Epithelial cell of esophagus (primary cell): Measurements from ENCODE around the gene ACTN4.

ENCODE experiments used
- DNase-seq: peaks from one replicate; pipeline ENCODE4 v3.0.0; 2010; ENCODE audit warnings: low read depth
- H3K4me3 ChIP-seq: 2 replicates; pipeline ENCODE4 v1.5.1; 2011; ENCODE audit warnings: mild to moderate bottlenecking, low read length, control low read depth
- TF ChIP-seq, protein P1 (sequence below): IDR thresholded peaks from 2 replicates; pipeline ENCODE4 v1.5.1; 2011; ENCODE audit warnings: low read depth, mild to moderate bottlenecking, low read length, control low read depth, inconsistent platforms; ENCODE audit not compliant: insufficient read depth; ENCODE audit errors: missing control alignments

The ACTN4 gene

DNA sequence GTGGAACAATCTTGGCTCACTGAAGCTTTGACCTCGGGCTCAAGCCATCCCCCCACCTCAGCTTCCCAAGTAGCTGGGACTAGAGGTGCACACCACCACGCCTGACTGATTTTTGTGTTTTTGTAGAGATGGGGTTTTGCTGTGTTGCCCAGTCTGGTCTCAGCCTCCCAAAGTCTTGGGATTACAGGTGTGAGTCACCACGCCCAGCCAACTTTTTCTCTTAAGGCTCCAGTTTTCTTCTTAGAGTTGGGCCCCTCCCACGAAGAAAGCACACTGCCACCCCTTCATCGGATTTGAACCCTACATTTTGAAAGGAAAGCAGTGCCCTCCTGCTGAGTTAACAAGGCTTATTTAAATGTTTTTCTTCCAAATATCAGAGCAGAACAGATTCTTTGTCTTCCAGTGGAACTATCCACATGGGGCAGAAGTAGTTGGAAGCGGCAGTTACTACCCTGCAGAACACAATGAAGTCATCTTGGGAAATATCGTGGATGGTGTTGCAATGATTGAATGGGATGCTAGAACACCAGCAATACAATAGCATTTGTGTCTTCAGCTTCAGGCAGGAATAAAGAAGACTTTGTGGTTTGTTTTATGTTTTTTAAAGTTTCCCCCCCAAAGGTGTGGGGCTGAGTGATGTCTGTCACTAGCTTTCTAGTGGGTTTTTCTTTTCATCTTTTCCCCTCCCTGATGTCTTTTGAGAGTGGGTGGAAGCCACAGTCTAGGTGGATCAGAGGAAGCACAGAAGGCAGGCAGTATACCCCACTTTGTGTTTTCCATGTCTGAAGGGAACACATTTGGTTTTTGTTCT lies 8.9 kb downstream of the ACTN4 start:
- peak; percentile 86 for DNase-seq

DNA sequence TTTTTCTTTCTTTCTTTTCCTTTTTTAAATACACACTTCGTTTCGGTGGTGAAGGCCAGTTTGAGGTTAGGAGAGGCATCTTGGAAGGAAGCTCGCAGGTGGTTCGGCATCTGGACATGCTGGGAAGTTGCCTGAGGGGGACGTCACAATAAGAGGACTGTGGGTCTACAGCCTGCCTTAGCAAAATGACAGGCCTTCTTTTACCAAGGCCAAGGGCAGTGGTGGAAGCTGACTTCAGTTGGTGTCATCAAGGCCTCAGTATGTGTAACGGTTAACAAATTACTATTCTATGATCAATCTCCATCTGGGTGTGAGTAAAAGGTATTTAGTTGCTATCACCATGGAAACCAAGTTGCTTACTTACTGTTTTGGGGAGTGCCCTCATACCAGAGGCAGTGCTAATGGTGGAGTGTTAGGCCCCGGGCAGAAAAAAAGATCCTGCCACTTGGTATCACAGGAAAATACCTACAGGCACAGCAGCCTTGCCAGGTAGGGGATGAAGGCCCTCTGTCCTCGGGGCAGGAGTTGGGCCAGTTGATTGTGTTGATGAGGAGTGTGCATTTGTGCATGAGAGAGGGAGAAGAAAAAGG lies 10.3 kb downstream of the ACTN4 start:
- DNase-seq: peak; percentile 98
- TF ChIP-seq, protein P1, sequence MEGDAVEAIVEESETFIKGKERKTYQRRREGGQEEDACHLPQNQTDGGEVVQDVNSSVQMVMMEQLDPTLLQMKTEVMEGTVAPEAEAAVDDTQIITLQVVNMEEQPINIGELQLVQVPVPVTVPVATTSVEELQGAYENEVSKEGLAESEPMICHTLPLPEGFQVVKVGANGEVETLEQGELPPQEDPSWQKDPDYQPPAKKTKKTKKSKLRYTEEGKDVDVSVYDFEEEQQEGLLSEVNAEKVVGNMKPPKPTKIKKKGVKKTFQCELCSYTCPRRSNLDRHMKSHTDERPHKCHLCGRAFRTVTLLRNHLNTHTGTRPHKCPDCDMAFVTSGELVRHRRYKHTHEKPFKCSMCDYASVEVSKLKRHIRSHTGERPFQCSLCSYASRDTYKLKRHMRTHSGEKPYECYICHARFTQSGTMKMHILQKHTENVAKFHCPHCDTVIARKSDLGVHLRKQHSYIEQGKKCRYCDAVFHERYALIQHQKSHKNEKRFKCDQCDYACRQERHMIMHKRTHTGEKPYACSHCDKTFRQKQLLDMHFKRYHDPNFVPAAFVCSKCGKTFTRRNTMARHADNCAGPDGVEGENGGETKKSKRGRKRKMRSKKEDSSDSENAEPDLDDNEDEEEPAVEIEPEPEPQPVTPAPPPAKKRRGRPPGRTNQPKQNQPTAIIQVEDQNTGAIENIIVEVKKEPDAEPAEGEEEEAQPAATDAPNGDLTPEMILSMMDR: no peak
- peak overlapping the region; percentile 14 for H3K4me3 ChIP-seq

More for the DNA sequence above, 8.9 kb downstream of the ACTN4 start:
- no peak overlapping the region for H3K4me3 ChIP-seq
- TF ChIP-seq, protein P1: no peak

DNA sequence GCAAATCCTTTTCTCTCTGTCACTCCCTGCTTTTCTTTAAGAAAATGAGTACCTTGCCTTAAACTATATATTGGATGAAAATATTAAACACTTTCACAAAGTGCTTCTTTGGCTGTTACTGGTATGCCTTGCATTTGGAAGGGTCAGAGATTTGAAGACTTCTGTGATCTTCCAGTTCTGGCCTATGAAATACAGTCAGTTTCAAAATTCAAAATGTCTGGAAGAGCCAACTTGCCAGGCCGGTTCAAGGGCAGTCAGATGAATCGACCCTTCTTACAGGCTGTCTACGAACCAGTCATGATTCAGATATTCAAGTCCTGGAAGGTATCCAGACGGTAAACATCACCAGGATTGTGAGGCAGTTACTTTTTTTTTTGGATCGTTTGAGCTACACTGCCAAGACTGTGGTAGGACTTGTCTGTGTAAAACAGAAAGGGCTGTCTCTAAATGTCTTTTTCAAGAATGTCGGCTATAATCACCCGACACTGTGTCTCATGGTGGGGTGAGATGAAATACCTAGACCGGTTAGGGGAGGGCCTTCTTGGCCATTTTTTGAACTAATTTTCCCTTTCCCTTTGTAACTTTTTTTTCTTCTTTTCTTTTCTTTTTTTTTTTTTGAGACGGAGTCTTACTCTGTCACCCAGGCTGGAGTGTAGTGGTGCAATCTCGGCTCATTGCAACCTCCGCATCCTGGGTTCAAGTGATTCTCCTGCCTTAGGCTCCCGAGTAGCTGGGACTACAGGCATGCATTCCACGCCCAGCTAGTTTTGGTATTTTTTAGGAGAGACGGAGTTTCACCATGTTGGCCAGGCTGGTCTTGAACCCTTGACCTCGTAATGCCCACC lies 11.2 kb downstream of the ACTN4 start:
- peak overlapping the region; percentile 33 for H3K4me3 ChIP-seq
- TF ChIP-seq, protein P1: no peak
- peak; percentile 99 for DNase-seq

DNA sequence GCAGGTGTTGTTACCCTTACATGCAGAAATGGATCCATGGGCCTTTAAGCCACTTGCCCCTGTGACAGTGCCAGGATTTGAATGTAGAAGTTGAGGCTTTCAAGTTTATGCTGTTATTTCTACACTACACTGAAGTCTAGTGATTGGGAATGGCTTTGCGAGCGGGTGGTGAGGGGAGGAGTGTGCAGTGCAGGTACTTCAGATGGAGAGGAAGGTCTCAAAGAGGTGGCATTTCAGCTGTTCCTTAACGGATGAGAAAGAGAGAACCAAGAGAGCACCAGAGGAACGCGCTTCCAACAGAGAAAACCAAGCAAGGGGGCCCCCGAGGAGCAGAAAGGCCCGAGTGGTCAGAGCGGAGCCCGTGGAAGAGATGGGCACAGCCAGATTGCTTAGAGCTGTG lies 13.3 kb downstream of the ACTN4 start:
- DNase-seq: no peak
- TF ChIP-seq, protein P1: no peak
- no peak overlapping the region for H3K4me3 ChIP-seq

DNA sequence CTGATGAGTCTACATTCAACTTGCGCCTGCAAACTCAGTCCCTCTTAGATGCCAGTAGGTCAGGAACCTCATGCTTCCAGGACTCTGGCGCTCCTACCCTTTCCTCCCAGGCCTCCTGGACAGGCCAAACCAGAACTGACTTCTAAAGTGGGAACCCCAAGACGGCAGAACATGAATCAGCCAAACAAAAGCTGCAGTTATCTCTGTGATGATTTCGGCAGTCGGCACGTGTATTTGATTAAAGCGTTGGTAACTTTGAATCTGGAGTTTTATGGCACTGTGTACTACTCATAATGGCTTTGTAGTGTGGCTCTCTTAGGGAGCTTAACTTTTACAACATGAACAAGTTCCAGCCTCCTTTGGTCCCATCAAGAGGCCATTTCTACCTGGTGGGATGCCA lies 13.7 kb downstream of the ACTN4 start:
- no peak for DNase-seq
- TF ChIP-seq, protein P1: no peak

DNA sequence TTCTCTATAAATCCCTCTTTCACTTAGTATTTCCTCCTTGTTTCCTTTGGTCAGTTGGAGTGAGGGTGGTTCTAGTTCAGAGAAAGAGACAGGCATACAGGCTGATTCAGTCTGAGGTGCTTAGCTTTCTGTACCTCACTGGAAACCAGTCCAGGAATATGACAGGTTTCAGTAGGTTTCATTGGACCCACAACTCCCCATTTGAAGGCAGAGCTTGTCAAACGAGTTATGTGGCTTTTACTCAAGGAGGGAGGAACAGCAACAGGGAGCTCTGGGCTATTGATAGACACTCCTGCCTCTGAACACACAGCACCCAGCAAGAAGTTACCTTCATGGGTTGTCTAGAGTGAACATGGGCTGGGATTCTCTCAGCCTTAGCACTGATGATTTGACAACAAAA lies 14.5 kb downstream of the ACTN4 start:
- DNase-seq: peak; percentile 99
- TF ChIP-seq, protein P1: no peak
- H3K4me3 ChIP-seq: no peak overlapping the region

More for the DNA sequence above, 13.7 kb downstream of the ACTN4 start:
- H3K4me3 ChIP-seq: no peak overlapping the region
